H9 (cell line): ENCODE measurements around the gene KLHL1. TPM values are rescaled to one million over a fixed set of nuclear protein-coding genes. Genes with fewer than 3 reads are reported as not detected.

Source experiments
- DNase-seq: peaks from one replicate; pipeline ENCODE4 v3.0.0-alpha.2; 2017
- H2AFZ ChIP-seq: one replicate; pipeline ENCODE4 v1.6.1; 2013; ENCODE audit warnings: mild to moderate bottlenecking, low read length, control low read depth, moderate library complexity
- H2AK5ac ChIP-seq: 2 replicates; pipeline ENCODE4 v1.6.1; 2013; ENCODE audit warnings: low read length, control low read depth, mixed read lengths; ENCODE audit not compliant: insufficient read length
- H2BK120ac ChIP-seq: one replicate; pipeline ENCODE4 v1.6.1; 2013; ENCODE audit warnings: low read depth, mild to moderate bottlenecking, low read length, control low read depth, inconsistent platforms; ENCODE audit not compliant: poor library complexity, severe bottlenecking
- H2BK12ac ChIP-seq: 2 replicates; pipeline ENCODE4 v1.6.1; 2013; ENCODE audit warnings: low read length, control low read depth, mixed read lengths, low read depth; ENCODE audit not compliant: insufficient read length
- H2BK15ac ChIP-seq: 2 replicates; pipeline ENCODE4 v1.6.1; 2013; ENCODE audit warnings: low read depth, low read length, control low read depth
- H2BK20ac ChIP-seq: one replicate; pipeline ENCODE4 v1.6.1; 2013; ENCODE audit warnings: low read depth, mild to moderate bottlenecking, low read length, control low read depth, inconsistent platforms; ENCODE audit not compliant: poor library complexity, severe bottlenecking
- H2BK5ac ChIP-seq: 2 replicates; pipeline ENCODE4 v1.6.1; 2013; ENCODE audit warnings: low read length, control low read depth, mixed read lengths; ENCODE audit not compliant: insufficient read length
- H3K14ac ChIP-seq: 2 replicates; pipeline ENCODE4 v1.6.1; 2013; ENCODE audit warnings: low read length, control low read depth; ENCODE audit not compliant: insufficient read depth
- H3K18ac ChIP-seq: 2 replicates; pipeline ENCODE4 v1.6.1; 2013; ENCODE audit warnings: low read depth, mild to moderate bottlenecking, mixed read lengths, low read length, control low read depth; ENCODE audit not compliant: insufficient read length
- H3K23ac ChIP-seq: 2 replicates; pipeline ENCODE4 v1.6.1; 2013; ENCODE audit warnings: low read length, control low read depth, mixed read lengths, low read depth; ENCODE audit not compliant: insufficient read length
- H3K23me2 ChIP-seq: 2 replicates; pipeline ENCODE4 v1.6.1; 2013; ENCODE audit warnings: low read depth, mild to moderate bottlenecking, mixed read lengths, low read length, control low read depth; ENCODE audit not compliant: insufficient read length, poor library complexity, severe bottlenecking
- H3K27ac ChIP-seq: 2 replicates; pipeline ENCODE4 v1.5.1; 2013; ENCODE audit warnings: low read length, control low read depth, mixed read lengths, low read depth; ENCODE audit not compliant: insufficient read length
- H3K27me3 ChIP-seq: 2 replicates; pipeline ENCODE4 v1.6.1; 2013; ENCODE audit warnings: low read length, control low read depth, inconsistent platforms; ENCODE audit not compliant: insufficient read depth
- H3K4ac ChIP-seq: 2 replicates; pipeline ENCODE4 v1.6.1; 2013; ENCODE audit warnings: low read depth, mild to moderate bottlenecking, control low read depth, inconsistent platforms, low read length, moderate library complexity
- H3K4me1 ChIP-seq: 2 replicates; pipeline ENCODE4 v1.6.1; 2013; ENCODE audit warnings: low read length, control low read depth, inconsistent platforms; ENCODE audit not compliant: insufficient read depth
- H3K4me2 ChIP-seq: 2 replicates; pipeline ENCODE4 v1.6.1; 2013; ENCODE audit warnings: low read length, control low read depth, mixed read lengths; ENCODE audit not compliant: insufficient read length, insufficient read depth
- H3K56ac ChIP-seq: 2 replicates; pipeline ENCODE4 v1.6.1; 2013; ENCODE audit warnings: low read depth, mild to moderate bottlenecking, mixed read lengths, low read length, control low read depth; ENCODE audit not compliant: insufficient read length
- H3K79me1 ChIP-seq: 2 replicates; pipeline ENCODE4 v1.6.1; 2013; ENCODE audit warnings: low read depth, mild to moderate bottlenecking, moderate library complexity, low read length, control low read depth, inconsistent platforms; ENCODE audit not compliant: insufficient read depth, poor library complexity, severe bottlenecking
- H3K79me2 ChIP-seq: 2 replicates; pipeline ENCODE4 v1.6.1; 2013; ENCODE audit warnings: low read length, control low read depth, inconsistent platforms; ENCODE audit not compliant: insufficient read depth
- H3K9ac ChIP-seq: 2 replicates; pipeline ENCODE4 v1.6.1; 2013; ENCODE audit warnings: low read length, control low read depth, mixed read lengths; ENCODE audit not compliant: insufficient read length; ENCODE audit errors: extremely low read depth
- H3K9me3 ChIP-seq: one replicate; pipeline ENCODE4 v1.6.1; 2013; ENCODE audit warnings: low read depth, low read length, inconsistent platforms; ENCODE audit not compliant: control insufficient read depth
- H3T11ph ChIP-seq: one replicate; pipeline ENCODE4 v1.6.1; 2013; ENCODE audit warnings: mild to moderate bottlenecking, low read length, control low read depth, inconsistent platforms
- H4K20me1 ChIP-seq: one replicate; pipeline ENCODE4 v1.6.1; 2013; ENCODE audit not compliant: control insufficient read depth, insufficient read length, insufficient read depth
- H4K5ac ChIP-seq: 2 replicates; pipeline ENCODE4 v1.6.1; 2013; ENCODE audit warnings: low read depth, mild to moderate bottlenecking, mixed read lengths, low read length, control low read depth; ENCODE audit not compliant: insufficient read length
- H4K8ac ChIP-seq: replicated peaks from 2 replicates; pipeline ENCODE4 v1.6.1; 2013; ENCODE audit warnings: low read length, control low read depth, mixed read lengths, low read depth; ENCODE audit not compliant: insufficient read length
- H4K91ac ChIP-seq: 2 replicates; pipeline ENCODE4 v1.6.1; 2013; ENCODE audit warnings: low read depth, mild to moderate bottlenecking, moderate library complexity, mixed read lengths, low read length, control low read depth; ENCODE audit not compliant: insufficient read length
- H3K27ac Mint-ChIP-seq, 3 experiments: 2 replicates in 2 of 3; 3 replicates in 1 of 3; pipeline ENCODE4 v1.8.0; 2020 to 2021; ENCODE audit warnings: mixed read lengths in 3 of 3, mild to moderate bottlenecking in 1 of 3, moderate library complexity in 1 of 3
- H3K27me3 Mint-ChIP-seq: 2 replicates; pipeline ENCODE4 v1.8.0; 2021; ENCODE audit warnings: low read depth, mild to moderate bottlenecking, moderate library complexity, mixed read lengths
- H3K36me3 Mint-ChIP-seq, 3 experiments: 2 replicates in 2 of 3; 3 replicates in 1 of 3; pipeline ENCODE4 v1.8.0; 2020 to 2021; ENCODE audit warnings: low read depth in 3 of 3, mixed read lengths in 3 of 3; ENCODE audit not compliant: insufficient read depth in 1 of 3
- H3K4me1 Mint-ChIP-seq, 2 experiments: 2 replicates each; pipeline ENCODE4 v1.8.0; 2020; ENCODE audit warnings: mixed read lengths in 2 of 2
- H3K4me3 Mint-ChIP-seq, 2 experiments: 2 replicates in 1 of 2; 3 replicates in 1 of 2; pipeline ENCODE4 v1.8.0; 2020 to 2021; ENCODE audit warnings: mild to moderate bottlenecking in 2 of 2, mixed read lengths in 2 of 2, moderate library complexity in 1 of 2
- H3K9me3 Mint-ChIP-seq, 2 experiments: 2 replicates in 1 of 2; 3 replicates in 1 of 2; pipeline ENCODE4 v1.8.0; 2020; ENCODE audit warnings: mild to moderate bottlenecking in 2 of 2, mixed read lengths in 2 of 2, moderate library complexity in 1 of 2
- WGBS: extraction: QIAGEN DNeasy Blood & Tissue Kit; methylation state at CpG from one replicate; pipeline ENCODE4 v1.1.7; 2013; ENCODE audit warnings: missing lambda C conversion rate, low lambda C conversion rate, mixed read lengths; ENCODE audit not compliant: insufficient read length; ENCODE audit errors: extremely low coverage; 5-methylcytosine and 5-hydroxymethylcytosine counted together
- total RNA-seq: library from RNA; stranded (reverse); gene quantifications from 2 replicates; pipeline ENCODE4 v1.2.1, GENCODE V29; 2021
- TF ChIP-seq, protein P1 (sequence below): fragments of 200-600 bp; sonication (generic); conservative IDR thresholded peaks from 3 replicates; pipeline ENCODE4 v1.8.0; 2021; ENCODE audit warnings: antibody characterized with exemption, mild to moderate bottlenecking

KLHL1 gene
- total RNA-seq, 1 experiment from 2014 or later: not detected

- Histone ChIP-seq H3K56ac (no peak overlapping the region), H3K27ac (no peak overlapping the region), H4K8ac (no peak overlapping the region), H2BK20ac (no peak overlapping the region), H3K9ac (no peak overlapping the region), H2BK12ac (no peak overlapping the region), H3K14ac (no peak overlapping the region; the same call in 1 of the 2 replicates), H3K79me2 (no peaks in the 10 kb centered on the region), H3K23me2 (no peaks in the 10 kb centered on the region), H4K5ac (no peak overlapping the region), H3K18ac (no peak overlapping the region), H4K20me1 (no peaks in the 10 kb centered on the region), H3K9me3 (no peaks in the 10 kb centered on the region), H3T11ph (no peak overlapping the region), H2AK5ac (no peak overlapping the region), H3K4ac (no peak overlapping the region), H3K23ac (no peak overlapping the region), H2BK15ac (no peak overlapping the region), H3K4me1 (no peaks in the 10 kb centered on the region), H2BK120ac (no peak overlapping the region), H2AFZ (no peak overlapping the region), H4K91ac (no peak overlapping the region), H3K79me1 (no peaks in the 10 kb centered on the region), H2BK5ac (no peak overlapping the region), H3K27me3 (no peaks in the 10 kb centered on the region), H3K4me2 (no peak overlapping the region)
- no peak for DNase-seq
- H3K27me3 Mint-ChIP-seq: no peaks in the 10 kb centered on the region
- no peak overlapping the region for H3K4me3 Mint-ChIP-seq
- H3K9me3 Mint-ChIP-seq: no peaks in the 10 kb centered on the region
- TF ChIP-seq, protein P1, sequence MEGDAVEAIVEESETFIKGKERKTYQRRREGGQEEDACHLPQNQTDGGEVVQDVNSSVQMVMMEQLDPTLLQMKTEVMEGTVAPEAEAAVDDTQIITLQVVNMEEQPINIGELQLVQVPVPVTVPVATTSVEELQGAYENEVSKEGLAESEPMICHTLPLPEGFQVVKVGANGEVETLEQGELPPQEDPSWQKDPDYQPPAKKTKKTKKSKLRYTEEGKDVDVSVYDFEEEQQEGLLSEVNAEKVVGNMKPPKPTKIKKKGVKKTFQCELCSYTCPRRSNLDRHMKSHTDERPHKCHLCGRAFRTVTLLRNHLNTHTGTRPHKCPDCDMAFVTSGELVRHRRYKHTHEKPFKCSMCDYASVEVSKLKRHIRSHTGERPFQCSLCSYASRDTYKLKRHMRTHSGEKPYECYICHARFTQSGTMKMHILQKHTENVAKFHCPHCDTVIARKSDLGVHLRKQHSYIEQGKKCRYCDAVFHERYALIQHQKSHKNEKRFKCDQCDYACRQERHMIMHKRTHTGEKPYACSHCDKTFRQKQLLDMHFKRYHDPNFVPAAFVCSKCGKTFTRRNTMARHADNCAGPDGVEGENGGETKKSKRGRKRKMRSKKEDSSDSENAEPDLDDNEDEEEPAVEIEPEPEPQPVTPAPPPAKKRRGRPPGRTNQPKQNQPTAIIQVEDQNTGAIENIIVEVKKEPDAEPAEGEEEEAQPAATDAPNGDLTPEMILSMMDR: no peak
- no peaks in the 10 kb centered on the region for H3K36me3 Mint-ChIP-seq
- H3K27ac Mint-ChIP-seq: peak overlapping the region in 1 of 3 experiments; percentile 49; a peak in 2 of 7 replicates
- peaks cover 11 to 13% of the 10 kb centered on the region in 2 experiments for H3K4me1 Mint-ChIP-seq
- no CpG with 5 or more reads among the region's 2 CpGs for WGBS
These were observed 279.7 kb downstream of the KLHL1 start for GRCh38 chr13:69828527-69828926.
